SK-N-MC (cell line): ENCODE measurements around the gene ANKEF1.

ENCODE experiments used
- DNase-seq: peaks from one replicate; pipeline ENCODE4 v3.0.0-alpha.2; 2011; ENCODE audit warnings: low read depth, low spot score
- H3K27ac ChIP-seq: fragments of 200-600 bp; sonication (generic); 2 replicates; pipeline ENCODE4 v1.5.1; 2016; ENCODE audit warnings: mixed run types
- H3K36me3 ChIP-seq: fragments of 200-600 bp; sonication (generic); 2 replicates; pipeline ENCODE4 v1.6.1; 2017; ENCODE audit warnings: antibody characterized with exemption, low read length, mixed read lengths; ENCODE audit not compliant: insufficient read depth
- H3K4me3 ChIP-seq: fragments of 200-600 bp; sonication (generic); 2 replicates; pipeline ENCODE4 v1.5.1; 2016
- H3K9ac ChIP-seq: fragments of 200-600 bp; sonication (generic); 2 replicates; pipeline ENCODE4 v1.8.0; 2017; ENCODE audit warnings: mixed run types, mixed read lengths; ENCODE audit not compliant: insufficient read length
- H3K9me3 ChIP-seq: fragments of 200-600 bp; sonication (generic); 2 replicates; pipeline ENCODE4 v1.6.1; 2017; ENCODE audit warnings: low read depth, mild to moderate bottlenecking, antibody characterized with exemption, low read length, moderate library complexity, mixed read lengths
- EZH2 ChIP-seq: fragments of 200-600 bp; sonication (generic); IDR thresholded peaks from one replicate; pipeline ENCODE4 v1.6.1; 2017; ENCODE audit warnings: antibody characterized with exemption
- FOXP2 ChIP-seq: optimal IDR thresholded peaks from 2 replicates; pipeline ENCODE3; 2011; ENCODE audit warnings: mild to moderate bottlenecking, moderate library complexity; ENCODE audit not compliant: insufficient read depth; ENCODE audit errors: extremely low read length, control extremely low read depth
- POLR2AphosphoS5 ChIP-seq: IDR thresholded peaks from 2 replicates; pipeline ENCODE4 v1.6.1; 2012; ENCODE audit warnings: mild to moderate bottlenecking, low read depth, low read length, borderline replicate concordance

ANKEF1 gene

GRCh38 chr20:10080574-10080973 is 45.8 kb downstream of the ANKEF1 start:
- Histone ChIP-seq H3K9me3 (no peaks in the 10 kb centered on the region), H3K9ac (peak overlapping the region; percentile 8), H3K4me3 (peak overlapping the region; percentile 44), H3K27ac (peak overlapping the region; percentile 83), H3K36me3 (no peaks in the 10 kb centered on the region)
- no peak for DNase-seq
- TF ChIP-seq POLR2AphosphoS5 (no peak), FOXP2 (no peak), EZH2 (no peak)

- no peak for DNase-seq
- TF ChIP-seq POLR2AphosphoS5 (no peak), FOXP2 (no peak), EZH2 (no peak)
- no peak overlapping the region for H3K27ac ChIP-seq
- H3K9ac ChIP-seq = no peak overlapping the region
- H3K4me3 ChIP-seq = no peak overlapping the region
- H3K9me3 ChIP-seq = no peaks in the 10 kb centered on the region
- no peaks in the 10 kb centered on the region for H3K36me3 ChIP-seq
These were observed 55.2 kb downstream of the ANKEF1 start for GRCh38 chr20:10089871-10090587.

- H3K36me3 ChIP-seq = no peaks in the 10 kb centered on the region
- H3K27ac ChIP-seq = no peak overlapping the region
- H3K9me3 ChIP-seq = no peaks in the 10 kb centered on the region
- peak overlapping the region; percentile 22 for H3K9ac ChIP-seq
- no peak overlapping the region for H3K4me3 ChIP-seq
- DNase-seq = peak; percentile 44
- TF ChIP-seq EZH2 = no peak
- TF ChIP-seq POLR2AphosphoS5 = no peak
These were observed 55.9 kb downstream of the ANKEF1 start for GRCh38 chr20:10090588-10091166.

GRCh38 chr20:10093087-10093591 is 58.4 kb downstream of the ANKEF1 start:
- Histone ChIP-seq H3K4me3 (no peak overlapping the region), H3K9me3 (no peaks in the 10 kb centered on the region), H3K27ac (no peak overlapping the region), H3K36me3 (no peaks in the 10 kb centered on the region), H3K9ac (no peak overlapping the region)
- no peak for DNase-seq
- TF ChIP-seq FOXP2 (no peak), POLR2AphosphoS5 (no peak), EZH2 (no peak)

GRCh38 chr20:10094566-10095173 is 59.9 kb downstream of the ANKEF1 start:
- Histone ChIP-seq H3K9me3 (no peaks in the 10 kb centered on the region), H3K4me3 (no peak overlapping the region), H3K9ac (no peak overlapping the region), H3K36me3 (no peaks in the 10 kb centered on the region), H3K27ac (no peak overlapping the region)
- DNase-seq = no peak
- TF ChIP-seq EZH2 (no peak), POLR2AphosphoS5 (no peak), FOXP2 (no peak)

GRCh38 chr20:10096790-10097189 is 62.0 kb downstream of the ANKEF1 start:
- no peaks in the 10 kb centered on the region for H3K9me3 ChIP-seq
- no peaks in the 10 kb centered on the region for H3K36me3 ChIP-seq
- no peak for TF ChIP-seq FOXP2
- no peak for TF ChIP-seq POLR2AphosphoS5
- no peak for TF ChIP-seq EZH2
- H3K4me3 ChIP-seq = no peak overlapping the region
- DNase-seq = no peak
- no peak overlapping the region for H3K9ac ChIP-seq
- H3K27ac ChIP-seq = no peak overlapping the region

- Histone ChIP-seq H3K9me3 (no peaks in the 10 kb centered on the region), H3K27ac (peak overlapping the region; percentile 48), H3K9ac (no peak overlapping the region), H3K4me3 (no peak overlapping the region), H3K36me3 (no peaks in the 10 kb centered on the region)
- no peak for DNase-seq
- no peak for TF ChIP-seq FOXP2
These were observed 70.3 kb downstream of the ANKEF1 start for GRCh38 chr20:10105046-10105445.
